HG03175 (cell line): ENCODE results near the gene FEN1.

ENCODE experiments used
- ATAC-seq: cut with Tn5 transposase; IDR thresholded peaks from one replicate; pipeline ENCODE4 v1.9.1; 2021; ENCODE audit warnings: mild to moderate bottlenecking, moderate library complexity; ENCODE audit not compliant: unreplicated experiment

FEN1 gene

DNA sequence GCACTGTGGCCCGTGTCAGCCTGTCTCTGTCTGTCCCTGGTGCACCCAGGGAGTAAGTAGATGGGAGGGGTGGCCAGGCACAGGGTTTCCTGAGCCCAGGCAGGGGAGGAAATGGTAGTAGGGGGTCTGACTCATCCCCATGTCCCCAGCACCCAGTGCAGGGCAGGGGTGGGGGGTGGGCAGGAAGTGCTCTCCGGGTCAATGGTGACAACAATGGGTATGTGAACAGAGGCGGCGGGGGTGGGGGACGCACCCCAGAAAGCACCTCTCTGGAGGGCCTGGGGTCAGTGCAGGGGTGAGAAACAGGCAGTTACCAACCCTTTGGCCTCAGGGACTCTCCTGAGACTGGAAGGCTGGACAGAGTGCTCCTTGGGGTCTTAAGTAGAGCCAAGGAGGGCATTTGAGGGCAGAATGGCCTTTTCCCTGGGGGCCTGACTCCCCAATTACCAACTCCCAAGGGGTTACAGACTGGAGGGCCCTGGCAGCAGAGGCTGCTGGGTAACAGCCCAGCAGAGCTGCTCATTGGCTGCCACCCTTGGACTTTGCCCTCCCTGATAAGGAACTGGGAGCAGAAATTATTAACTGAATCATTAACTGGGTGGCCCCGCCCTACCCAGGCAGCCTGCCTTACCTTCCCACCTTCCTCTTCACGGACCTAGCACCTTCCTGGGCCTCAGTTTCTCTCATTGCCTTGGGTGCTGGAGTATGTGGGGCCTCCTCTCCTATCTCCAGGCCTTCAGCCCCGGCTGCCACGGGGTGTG lies 36.1 kb upstream of the FEN1 start:
- ATAC-seq: peak; percentile 50

GRCh38 chr11:61757213-61757862 lies 35.4 kb upstream of the FEN1 start:
- ATAC-seq: no peak

- ATAC-seq: no peak
Observed at GRCh38 chr11:61760946-61761345, 31.8 kb upstream of the FEN1 start.

GRCh38 chr11:61761440-61762222 lies 31.1 kb upstream of the FEN1 start:
- ATAC-seq: no peak

DNA sequence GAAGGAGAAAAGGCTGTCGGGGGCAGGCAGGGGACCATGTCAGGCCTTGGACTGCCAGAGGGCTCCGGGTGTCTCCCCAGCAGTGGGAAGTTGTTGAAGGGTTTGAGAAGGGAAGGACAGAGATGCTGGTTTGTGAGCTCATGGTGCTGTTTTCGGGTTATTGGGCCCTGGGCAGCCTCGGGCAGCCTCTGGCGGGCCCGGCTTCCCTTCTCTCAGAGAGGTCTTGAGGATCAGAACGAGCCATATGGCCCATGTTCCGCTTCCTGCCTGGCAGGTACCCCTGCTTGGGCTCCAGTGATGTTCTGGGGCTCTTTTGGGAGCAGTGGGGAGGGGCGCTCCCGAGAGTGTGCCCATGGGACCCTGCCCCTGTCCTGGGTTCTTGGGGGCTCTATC lies 30.5 kb upstream of the FEN1 start:
- ATAC-seq: no peak

DNA sequence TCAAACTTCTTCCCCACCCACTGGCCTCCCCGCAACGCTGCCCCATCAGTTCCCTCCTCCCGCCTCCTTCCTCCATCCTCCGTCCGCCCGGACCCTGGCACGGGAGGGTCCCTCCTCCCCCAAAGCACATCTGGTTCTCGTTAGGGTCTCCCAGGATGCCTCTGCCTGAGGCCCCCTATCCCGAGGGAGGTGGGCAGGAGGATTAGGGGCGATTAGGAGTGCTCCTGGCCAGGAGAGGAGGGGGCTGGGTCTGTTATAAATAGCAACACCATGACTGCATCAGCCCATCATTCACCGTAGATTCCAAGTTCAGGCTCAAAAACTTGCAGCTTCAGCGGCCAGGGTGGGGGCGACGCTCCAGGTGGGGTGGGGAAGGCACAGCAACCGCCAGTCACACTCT lies 29.9 kb upstream of the FEN1 start:
- ATAC-seq: no peak

DNA sequence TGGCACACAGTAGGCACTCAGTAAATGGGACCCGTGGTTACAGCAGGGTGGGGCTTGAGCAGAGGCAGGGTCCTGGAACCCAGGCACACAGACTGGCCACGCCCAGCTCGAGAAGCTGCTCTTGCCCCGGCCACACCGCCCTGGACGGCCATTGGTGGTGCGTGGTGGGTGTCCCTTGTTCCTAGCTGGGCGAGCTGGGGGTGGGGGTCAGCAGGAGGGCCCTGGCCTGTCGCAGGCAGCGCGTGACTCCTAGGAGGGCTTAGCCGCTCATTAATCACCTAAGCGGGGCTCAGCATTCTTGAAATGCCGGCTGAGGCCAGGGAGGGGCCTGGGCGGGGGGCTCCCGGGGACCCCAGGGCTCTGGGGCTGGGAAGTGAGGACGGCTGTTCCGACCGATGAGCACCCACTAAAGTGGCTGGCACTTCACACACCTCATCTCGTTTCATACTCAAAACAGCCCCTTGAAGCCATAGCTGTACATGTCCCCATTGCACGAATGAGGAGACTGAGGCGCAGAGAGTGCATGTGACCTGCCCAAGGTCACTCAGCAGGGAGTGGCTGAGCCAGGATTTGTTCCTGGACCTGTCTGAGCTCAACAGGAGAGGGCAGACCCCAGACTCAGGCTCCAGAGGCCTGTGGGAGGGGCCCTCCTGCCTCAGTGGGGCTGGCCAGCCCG lies 28.6 kb upstream of the FEN1 start:
- ATAC-seq: no peak

DNA sequence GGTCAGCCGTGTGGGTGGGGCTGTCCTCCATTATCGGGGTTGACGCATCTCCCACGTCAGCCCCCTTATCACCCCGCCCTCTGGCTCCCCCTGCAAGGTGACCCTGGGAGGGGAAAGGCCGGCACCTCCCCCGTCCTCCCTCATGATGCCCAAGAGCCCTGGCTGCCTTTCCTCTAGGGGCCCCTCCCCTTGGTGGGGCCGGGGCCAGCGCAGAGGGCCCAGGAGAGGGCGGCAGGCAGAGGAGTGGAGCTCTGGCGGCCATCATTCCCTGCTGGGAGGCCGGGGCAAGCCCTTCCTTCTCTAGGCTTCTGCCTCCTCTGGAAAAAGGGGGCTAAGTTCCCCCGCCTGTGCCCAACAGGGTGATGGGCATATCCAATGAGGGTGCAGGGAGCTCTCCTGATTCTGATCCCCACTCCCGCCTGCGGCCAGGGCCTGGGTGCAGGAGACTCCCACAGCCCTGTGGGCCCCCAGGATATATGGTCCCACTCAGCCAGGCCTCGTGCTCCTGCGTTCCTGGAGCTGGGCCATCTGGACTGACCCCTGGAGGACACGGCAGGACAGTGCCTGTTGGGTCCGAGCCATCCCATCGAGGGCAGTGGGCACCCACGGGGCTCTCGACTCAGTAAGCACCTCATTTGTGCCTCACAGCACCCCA lies 28.0 kb upstream of the FEN1 start:
- no peak for ATAC-seq

DNA sequence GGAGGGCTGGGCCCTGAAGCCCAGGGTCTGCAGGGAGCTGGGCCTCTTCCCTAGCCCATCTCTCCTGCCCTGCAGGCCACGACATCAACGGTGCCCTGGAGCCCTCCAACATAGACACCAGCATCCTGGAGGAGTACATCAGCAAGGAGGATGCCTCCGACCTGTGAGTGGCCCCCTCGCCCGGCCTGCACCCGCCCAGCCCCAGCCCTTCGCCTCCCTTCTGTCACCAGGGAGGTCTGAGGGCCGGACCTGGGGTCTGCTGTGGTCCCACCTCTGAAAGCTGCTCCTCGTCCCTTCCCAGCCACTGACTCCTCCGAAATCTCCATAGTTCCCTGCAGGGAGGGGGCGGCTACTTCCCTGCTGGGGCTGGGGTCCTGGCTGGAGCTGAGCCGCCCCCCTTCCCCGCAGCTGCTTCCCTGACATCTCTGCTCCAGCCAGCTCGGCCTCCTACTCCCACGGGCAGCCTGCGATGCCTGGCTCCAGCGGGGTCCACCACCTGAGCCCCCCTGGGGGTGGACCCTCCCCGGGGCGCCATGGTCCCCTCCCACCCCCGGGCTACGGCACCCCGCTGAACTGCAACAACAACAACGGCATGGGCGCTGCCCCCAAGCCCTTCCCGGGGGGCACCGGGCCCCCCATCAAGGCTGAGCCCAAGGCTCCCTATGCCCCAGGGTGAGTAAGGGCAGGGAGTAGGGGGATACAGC lies 27.0 kb upstream of the FEN1 start:
- no peak for ATAC-seq

- no peak for ATAC-seq
Observed at GRCh38 chr11:61766353-61766841, 26.3 kb upstream of the FEN1 start.

DNA sequence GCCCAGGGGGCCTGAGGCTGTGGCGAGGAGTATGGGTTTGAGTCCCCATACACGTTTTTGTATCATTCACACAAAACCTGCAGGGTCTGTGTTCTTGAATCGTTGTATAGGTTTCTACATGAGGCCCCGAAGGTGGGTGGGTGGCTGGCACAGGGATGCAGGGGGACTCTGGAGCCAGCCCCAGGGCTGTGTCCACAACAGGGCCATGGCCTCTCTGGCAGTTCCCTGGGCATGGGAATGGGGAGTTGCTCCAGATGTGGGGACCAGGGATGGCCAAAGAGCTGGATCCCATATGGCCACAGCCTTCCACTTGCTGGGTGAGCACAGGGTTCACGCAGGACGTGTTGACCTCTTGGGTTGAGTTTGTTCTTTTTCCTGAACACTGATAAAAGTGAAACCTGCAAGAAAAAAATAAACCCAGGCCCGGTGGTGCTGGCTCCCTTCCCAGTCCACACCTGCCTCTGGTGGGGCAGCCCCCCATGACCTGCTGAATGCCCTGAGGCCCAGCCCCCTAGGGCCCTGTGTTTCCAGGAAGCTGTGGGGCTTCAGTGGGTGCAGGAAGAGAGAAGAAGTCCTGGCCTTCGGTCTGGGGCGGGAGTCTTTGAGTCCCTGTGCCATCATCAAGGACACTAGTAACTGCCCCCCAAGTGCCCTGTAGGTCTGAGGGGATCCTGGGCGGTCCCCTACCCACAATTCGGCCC lies 24.2 kb upstream of the FEN1 start:
- no peak for ATAC-seq

- no peak for ATAC-seq
Observed at GRCh38 chr11:61769169-61769920, 23.4 kb upstream of the FEN1 start.

- ATAC-seq: no peak
Observed at GRCh38 chr11:61769946-61770683, 22.6 kb upstream of the FEN1 start.

DNA sequence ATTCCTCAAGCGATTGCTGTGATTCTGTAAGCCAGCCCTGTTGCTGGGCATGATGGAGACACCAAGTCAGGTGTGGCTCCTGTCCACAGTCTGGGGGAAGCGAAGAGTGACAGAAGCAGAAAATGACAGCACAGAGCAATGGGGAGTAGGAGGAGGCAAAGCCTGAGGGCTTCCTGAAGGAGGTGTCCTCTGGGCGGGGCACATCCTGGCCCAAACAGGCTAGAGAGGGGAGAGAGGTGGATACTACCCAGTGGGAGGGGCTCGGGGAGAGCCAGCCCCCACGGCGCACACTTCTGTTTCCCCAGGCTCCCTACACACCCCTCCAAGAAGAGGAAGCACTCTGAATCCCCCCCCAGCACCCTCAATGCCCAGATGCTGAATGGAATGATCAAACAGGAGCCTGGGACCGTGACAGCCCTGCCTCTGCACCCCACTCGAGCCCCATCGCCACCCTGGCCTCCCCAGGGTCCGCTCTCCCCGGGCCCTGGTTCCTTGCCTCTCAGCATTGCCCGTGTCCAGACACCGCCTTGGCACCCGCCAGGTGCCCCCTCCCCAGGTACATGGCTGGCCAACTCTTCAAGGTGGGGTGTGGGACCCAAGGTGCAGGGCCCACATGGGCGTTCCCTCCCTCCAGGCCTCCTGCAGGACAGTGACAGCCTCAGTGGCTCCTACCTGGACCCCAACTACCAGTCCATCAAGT lies 21.4 kb upstream of the FEN1 start:
- ATAC-seq: no peak

DNA sequence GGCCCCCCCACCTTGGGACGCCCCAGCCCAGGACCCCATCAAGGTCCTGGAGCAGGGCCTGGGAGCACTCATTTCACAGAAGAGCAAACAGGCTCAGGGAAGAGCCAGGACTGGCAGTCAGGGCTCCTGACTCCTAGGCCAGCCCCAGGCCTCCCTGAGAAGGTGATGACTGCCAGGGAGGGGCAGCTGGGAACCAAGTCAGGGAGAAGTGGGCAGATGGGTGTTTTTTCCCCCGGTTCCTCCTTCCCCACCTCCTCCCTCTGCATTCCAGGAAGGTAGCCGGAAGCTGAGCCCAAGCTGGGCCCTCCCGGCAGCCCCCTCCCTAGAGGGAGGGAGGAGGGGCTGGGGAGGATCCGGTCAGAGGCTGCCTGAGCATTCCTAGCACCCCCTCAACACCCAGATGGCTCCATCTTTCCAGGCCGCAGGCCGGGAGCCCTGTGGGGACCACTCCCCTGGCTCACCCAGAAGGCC lies 20.7 kb upstream of the FEN1 start:
- no peak for ATAC-seq

DNA sequence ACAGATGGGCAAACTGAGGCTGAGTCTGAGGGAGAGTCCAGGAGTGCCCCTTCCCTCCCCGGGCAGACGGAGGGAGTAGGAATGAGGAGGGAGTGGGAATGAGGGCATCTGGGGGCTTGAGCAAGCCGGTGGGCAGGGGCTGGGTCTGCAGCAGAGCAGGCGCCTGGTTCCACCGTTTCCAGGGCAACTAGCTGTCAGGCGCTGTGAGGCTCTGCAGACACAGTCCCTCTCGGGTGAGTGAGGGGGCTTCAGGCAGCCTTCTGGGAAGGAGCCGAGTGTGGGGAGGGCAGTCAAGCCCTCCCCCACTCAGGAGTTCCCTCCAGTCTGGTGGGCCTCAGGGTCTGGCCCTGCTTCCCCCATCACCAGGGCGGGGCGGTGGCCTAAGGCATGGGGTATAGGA lies 19.4 kb upstream of the FEN1 start:
- no peak for ATAC-seq

DNA sequence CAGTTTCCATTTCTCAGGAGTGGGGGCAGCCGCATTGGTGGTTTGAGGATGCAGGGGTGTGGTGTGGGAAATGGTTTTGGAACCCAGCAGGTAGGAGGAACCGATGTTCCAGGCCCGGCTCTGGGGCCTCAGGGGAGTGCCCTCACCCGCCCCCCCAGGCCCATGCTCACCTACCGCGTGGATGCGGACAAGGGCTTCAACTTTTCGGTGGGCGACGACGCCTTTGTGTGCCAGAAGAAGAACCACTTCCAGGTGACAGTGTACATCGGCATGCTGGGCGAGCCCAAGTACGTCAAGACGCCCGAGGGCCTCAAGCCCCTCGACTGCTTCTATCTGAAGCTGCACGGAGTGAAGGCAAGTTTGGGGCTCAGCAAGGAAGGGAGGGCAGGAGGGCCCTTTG lies 18.9 kb upstream of the FEN1 start:
- ATAC-seq: no peak
